HG03378 (cell line): ENCODE data around the gene EEF1A1.
A peak's percentile ranks its signal among the peaks of the same experiment; 100 is the strongest.
"Not testable (repeated sequence)": the region's sequence is repeated elsewhere in the genome, so short reads cannot be mapped to it uniquely, and the experiment has no call there.

Experiments
- ATAC-seq: cut with Tn5 transposase; IDR thresholded peaks from one replicate; pipeline ENCODE4 v1.9.1; 2021; ENCODE audit warnings: mild to moderate bottlenecking, moderate library complexity; ENCODE audit not compliant: unreplicated experiment

EEF1A1 gene

DNA sequence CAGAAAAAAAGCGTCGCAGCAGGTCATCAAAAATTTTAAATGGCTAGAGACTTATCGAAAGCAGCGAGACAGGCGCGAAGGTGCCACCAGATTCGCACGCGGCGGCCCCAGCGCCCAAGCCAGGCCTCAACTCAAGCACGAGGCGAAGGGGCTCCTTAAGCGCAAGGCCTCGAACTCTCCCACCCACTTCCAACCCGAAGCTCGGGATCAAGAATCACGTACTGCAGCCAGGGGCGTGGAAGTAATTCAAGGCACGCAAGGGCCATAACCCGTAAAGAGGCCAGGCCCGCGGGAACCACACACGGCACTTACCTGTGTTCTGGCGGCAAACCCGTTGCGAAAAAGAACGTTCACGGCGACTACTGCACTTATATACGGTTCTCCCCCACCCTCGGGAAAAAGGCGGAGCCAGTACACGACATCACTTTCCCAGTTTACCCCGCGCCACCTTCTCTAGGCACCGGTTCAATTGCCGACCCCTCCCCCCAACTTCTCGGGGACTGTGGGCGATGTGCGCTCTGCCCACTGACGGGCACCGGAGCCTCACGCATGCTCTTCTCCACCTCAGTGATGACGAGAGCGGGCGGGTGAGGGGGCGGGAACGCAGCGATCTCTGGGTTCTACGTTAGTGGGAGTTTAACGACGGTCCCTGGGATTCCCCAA, at the start of gene EEF1A1:
TSS of gene EEF1A1 (minus strand) at position 345 of the 663 bp plus-strand sequence. CDS start 1,006 bp downstream, outside the sequence.
- ATAC-seq = peak; percentile 62

DNA sequence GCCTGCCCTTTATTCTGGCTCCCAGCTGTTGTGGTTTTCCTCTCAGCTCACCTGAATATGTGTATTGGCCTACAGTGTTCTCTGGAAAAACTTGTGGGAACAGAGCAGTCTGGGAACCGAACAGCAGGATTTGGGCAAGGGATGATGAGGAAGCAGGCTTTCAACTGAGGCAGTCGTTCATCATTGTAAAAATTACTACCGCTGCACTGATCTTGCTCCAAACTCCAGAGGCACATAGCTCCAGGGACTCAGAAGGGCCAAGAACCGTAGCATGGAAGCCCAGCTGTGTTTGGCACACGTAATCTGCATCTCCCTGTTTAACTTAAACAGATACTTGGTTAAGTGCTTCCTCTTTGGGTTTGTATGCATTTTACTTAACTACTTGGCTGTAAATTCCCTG, 48.3 kb upstream of the EEF1A1 start:
- ATAC-seq = no peak

DNA sequence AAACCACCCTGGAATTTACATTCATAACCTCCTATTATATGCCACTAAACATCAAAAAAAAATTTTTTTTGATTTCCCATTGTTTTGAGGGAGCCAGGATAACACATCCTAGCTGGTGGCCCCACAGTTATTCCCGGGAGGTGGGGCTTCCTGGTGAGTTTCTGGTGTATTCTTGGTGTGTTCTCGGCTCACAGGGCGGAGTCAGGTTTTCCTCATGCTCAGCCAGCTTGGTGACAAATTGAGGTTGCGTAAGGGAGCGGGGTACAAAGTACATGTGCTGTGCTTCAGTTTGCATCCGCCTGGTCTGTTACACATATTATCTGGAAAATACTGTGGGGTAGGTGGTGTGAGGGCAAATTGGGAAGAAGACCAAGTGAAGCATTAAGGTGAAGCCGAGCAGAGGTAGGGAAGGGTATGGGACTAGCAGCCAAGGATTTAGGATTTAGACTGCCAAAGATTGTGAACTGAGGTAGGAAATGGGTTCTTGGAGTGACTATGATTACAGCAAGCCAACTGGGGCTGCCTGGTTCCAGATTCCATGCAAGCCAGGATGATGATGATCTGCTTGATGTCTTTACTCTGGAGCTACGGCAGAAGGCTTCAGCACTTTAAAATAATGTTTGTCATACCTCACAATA, 46.2 kb upstream of the EEF1A1 start:
- ATAC-seq = no peak

DNA sequence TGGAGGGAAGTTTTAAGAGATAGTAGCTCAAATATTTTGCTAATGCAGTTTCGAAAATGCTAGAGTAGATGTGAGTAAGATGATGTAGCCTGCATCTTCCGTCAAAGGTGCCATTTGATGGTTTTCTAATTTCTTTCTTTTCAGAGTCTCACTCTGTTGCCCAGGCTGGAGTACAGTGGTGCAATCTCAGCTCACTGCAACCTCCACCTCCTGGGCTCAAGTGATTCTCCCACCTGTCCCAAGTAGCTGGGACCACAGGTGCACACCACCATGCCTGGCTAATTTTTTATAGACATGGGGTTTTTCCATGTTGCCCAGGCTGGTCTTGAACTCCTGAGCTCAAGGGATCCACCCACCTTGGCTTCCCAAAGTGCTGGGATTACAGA, 45.6 kb upstream of the EEF1A1 start:
- not testable (repeated sequence) for ATAC-seq

DNA sequence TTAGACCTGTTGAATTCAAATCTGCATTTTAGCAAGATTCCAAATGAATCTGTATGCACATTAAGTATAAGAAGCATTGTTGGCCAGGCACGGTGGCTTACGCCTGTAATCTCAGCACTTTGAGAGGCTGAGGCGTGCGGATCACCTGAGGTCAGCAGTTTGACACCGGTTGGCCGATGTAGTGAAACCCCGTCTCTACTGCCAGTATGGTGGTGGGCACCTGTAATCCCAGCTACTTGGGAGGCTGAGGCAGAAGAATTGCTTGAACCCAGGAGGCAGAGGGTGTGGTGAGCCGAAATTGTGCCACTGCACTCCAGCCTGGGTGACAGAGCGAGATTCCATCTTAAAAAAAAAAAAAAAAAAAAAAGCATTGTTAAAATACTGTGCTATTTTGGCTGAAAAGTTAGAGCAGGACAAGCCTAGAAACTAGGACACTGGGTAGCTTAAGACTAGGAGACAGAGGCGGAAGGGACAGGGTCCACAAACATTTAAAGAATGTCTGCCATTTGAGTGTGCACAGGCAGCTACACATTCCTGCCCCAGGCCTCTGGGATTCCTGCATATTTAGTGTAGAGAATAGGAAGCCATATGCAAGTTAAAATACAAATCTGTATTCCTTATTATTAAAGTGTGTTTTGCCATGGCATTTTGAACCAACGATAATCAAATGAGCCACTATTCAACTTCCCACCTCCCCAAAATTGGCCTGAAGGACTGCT, 45.1 kb upstream of the EEF1A1 start:
- ATAC-seq = no peak

DNA sequence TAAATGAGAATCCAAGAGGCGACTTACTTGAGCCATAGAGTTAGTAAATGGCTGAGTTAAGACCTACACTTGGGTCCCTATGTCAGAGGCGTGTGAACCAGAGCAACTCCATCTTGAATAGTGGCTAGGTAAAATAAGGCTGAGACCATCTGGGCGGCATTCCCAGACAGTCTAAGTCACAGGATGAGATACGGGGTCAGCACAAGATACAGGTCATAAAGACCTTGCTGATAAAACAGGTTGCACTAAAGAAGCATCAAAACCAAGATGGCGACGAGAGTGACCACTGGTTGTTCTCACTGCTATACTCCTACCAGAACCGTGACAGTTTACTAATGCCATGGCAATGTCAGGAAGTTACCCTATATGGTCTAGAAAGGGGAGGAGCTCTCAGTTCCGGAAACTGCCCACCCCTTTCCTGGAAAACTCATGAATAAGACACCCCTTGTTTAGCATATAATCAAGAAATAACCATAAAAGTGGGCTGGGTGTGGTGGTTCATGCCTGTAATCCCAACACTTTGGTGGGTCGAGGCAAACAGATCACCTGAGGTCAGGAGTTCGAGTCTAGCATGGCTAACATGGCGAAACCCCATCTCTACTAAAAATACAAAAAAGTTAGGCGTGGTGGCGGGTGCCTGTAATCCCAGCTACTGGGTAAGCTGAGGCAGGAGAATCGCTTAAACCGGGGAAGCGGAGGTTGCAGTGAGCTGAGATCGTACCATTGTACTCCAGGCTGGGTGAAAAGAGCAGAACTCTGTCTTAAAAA, 43.9 kb upstream of the EEF1A1 start:
- ATAC-seq = no peak

DNA sequence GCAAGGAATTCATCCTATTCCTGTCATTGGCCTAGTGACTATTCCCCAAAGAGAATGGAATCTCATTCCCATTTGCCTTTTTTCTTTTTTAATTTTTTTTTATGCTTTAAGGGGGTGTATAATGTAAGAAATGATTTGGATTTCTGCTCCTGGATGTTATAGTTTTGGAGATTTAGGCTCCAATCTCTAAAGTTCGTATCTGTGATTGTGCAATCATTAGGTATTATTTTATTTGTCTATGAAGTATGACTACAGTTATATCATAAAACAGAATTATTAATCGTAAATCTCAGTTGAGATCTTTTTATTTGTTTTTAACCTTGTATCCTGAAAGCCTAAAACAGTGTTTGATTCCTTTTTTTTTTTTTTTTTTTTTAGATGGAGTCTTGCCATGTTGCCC, 41.7 kb upstream of the EEF1A1 start:
- no peak for ATAC-seq

DNA sequence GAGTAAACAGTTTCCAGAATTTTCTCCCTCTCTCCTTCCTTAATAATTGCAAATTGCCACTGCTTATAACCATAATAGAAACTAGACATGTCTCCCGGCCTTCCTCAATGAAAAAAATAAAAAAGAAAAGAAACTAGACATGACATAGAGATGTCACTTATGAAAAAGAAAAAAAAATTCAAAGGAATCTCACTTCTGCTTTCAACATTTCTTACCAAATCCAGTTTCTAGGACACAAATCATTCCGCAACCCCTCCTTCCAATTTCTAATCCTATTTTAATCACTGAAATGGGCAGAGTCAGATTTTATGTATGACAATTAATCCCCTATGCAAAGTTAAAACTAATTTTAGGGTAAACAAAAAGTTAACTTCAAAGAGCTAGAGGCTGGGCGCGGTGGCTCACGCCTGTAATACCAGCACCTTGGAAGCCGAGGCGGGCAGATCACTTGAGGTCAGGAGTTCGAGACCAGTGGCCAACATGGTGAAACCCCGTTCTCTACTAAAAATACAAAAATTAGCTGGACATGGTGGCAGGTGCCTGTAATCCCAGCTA, 40.1 kb upstream of the EEF1A1 start:
- peak; percentile 64 for ATAC-seq

DNA sequence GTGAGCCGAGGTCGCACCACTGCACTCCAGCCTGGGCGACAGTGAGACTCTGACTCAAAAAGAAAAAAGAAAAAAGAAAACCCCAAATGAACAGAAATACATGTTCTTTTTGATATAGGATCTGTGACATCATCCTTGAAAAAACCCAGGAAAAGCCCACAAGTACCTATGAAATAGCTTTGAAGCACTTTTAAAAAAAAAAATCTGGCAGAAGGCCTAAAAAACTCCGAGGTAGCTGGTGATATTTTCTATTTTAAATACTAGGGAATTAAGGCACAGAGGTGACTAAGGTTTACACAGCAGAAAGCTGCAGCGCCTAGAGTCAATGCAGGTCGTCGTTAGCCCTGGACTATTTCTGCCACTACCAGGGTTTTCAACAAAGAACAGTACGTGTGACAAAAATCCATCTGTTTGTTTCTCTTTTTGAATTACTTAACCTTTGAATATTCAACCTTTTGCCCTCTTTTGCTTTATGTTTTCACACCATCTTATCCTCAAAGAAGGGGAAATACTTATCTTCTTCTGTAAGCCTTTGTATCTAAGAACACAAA, 39.4 kb upstream of the EEF1A1 start:
- peak; percentile 33 for ATAC-seq

DNA sequence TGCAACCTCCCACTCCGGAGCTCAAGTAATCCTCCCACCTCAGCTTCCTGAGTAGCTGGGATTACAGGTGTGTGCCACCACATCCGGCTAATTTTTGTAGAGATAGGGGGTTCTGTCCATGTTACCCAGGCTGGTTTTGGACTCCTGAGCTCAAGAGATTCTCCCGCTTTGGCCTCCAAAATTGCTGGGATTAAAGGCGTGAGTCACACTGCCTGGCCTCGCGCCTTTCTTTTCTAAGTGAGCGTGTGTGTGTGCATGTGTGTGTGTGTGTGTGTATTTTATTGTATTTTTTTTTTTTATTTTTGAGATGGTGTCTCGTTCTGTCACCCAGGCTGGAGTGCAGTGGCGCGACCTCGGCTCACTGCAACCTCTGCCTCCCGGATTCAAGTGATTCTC, 38.6 kb upstream of the EEF1A1 start:
- ATAC-seq = not testable (repeated sequence)

DNA sequence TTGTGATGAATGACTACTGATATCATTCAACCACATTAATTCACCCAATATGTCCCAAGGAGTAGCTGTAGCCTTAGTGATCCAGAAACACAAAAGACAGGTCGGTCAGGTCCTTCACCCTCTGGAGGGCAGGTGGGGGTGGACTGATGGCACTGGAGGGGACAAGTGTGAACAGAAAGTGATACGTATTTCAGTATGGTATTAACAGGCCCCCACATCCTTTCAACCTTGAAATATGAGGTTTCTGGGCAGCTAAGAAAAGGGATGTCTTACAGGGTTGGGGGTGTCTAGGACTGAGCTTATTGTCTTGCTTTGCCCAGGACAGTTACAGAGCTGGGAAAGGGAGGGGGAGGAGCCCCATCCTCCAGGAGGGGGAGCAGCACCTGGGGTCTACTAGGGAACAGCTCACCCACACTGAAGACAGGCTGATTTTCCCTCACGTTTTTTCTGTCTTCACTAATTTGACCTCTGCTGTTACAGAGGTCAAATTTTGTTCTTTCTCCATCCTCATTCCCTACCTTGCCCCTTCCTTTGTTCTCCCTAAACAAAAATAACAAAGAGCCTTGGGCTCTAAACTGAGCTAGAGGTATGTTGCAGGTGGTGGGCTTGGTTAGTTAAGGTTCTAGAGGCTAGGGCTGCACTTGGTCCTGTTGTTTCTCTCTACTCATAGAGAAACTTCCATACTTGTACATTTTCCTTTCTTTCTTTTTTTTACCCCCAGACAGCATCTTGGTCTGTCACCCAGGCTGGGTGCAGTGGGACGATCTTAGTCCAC, 38.0 kb upstream of the EEF1A1 start:
- peak; percentile 54 for ATAC-seq

DNA sequence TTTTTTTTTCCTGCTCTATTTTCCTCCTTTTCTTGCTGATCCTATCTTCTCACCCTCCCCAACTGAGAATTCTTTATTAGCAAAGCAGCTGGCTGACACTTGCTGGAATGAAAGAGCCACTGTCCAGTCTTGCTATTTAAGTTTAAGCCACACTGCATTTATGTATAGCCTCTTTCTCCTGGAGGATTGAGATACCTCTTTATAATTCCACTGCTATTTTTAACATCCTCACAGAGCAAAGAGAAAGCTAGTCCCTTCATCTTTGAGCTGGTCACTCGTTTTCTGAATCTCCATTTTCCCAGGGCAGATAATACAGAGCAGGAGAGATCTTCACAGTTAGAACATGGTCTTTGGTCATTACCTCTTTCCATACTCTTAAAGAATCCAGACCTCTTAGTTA, 36.0 kb upstream of the EEF1A1 start:
- no peak for ATAC-seq

DNA sequence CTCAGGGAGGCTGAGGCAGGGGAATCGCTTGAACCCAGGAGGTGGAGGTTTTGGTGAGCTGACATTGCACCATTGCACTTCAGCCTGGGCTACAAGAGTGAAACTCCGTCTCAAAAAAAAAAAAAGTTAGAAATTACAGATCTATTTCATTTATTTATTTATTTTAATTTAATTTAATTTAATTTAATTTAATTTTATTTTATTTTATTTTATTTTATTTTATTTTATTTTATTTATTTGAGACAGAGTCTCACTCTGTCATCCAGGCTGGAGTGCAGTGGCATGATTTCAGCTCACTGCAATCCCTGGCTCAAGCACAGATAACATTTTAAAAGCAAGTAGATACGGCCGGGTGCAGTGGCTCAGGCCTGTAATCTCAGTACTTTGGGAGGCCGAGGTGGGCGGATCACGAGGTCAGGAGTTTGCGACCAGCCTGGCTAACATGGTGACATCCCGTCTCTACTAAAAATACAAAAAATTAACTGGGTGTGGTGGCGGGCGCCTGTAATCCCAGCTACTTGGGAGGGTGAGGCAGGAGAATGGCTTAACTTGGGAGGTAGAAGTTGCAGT, 34.6 kb upstream of the EEF1A1 start:
- ATAC-seq = not testable (repeated sequence)

DNA sequence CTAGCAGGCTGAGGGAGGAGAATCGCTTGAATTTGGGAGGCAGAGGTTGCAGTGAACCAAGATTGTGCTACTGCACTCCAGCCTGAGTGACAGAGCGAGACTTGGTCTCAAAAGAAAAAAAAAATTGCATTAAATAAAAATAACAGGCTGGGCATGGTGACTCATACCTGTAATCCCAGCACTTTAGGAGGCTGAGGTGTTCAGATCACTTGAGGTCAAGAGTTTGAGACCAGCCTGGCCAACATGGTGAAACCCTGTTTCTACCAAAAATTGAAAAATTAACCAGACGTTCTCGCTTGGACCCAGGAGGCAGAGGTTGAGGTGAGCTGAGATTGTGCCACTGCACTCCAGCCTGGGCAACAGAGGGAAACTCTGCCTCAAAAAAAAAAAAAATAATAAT, 30.3 kb upstream of the EEF1A1 start:
- ATAC-seq = not testable (repeated sequence)

DNA sequence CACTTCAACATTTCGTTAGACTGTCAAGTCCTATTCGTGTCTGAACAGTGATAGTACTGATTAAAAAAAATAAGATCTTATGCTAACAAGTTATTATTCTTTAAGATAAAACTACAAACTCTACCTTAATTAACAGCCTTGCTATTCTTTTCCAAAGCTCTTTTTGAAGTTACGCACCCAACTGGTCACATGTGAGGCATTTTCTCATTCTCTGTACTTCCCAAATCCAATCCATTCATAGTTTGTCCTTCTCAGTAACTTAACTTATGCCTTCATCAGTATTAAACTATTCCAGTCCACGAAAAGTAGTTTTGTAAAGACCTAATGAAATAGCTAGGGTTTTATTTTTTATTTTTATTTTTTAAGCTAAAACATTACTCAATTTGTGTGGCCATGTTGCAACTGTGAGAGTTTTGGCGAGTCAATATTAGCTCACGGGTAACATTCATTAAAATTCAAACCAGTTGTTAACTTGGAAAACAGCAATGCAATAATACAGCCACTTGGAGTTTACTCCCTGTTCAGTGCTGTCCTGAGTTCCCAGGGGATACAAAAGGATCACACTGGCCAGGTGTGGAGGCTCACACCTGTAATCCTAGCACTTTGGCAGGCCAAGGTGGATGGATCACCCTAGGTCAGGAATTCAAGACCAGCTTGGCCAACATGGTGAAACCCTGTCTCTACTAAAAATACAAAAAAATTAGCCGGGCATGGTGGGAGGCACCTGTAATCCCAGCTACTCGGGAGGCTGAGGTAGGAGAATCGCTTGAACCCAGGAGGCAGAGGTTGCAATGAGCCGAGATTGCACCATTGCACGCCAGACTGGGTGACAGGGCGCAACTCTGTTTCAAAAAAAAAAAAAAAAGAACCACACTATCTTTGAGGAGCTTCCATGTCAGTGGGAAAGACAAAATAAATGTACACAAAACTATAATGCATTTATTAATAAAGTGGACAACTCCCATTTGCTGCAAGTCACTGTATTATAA, 27.9 kb upstream of the EEF1A1 start:
- ATAC-seq = no peak

DNA sequence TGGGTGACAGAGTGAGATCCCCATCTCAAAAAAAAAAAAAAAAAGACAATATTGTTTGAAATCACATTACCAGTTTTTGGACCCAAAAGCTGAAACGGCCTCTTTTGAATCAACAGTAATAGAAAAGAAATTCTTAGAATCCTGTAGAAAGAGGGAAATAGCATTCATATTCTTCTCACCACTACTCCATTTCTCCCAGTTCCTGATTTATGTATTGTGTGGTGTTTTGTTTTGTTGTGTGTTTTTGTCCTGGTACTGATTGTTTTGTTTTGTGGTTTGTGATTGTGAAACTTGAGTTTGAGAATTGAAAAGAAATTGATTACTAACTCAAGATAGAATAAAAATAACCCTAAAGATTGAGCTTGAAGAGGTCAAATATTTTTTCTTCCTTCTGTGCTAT, 26.2 kb upstream of the EEF1A1 start:
- no peak for ATAC-seq

DNA sequence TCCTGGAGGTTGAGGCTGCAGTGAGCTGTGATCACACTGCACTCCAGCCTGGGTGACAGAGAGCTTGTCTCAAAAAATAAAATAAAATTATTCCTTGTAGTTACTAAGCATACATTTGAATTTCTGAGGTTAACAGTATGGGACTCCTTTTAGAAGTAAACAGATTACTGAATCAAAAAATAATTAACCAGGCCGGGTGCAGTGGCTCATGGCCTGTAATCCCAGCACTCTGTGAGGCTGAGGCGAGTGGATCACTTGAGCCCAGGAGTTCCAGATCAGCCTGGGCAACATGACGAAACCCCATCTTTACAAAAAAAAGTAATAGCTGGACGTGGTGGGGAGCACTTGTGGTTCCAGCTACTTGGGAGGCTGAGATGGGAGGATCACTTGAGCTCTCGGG, 22.1 kb upstream of the EEF1A1 start:
- ATAC-seq = no peak

DNA sequence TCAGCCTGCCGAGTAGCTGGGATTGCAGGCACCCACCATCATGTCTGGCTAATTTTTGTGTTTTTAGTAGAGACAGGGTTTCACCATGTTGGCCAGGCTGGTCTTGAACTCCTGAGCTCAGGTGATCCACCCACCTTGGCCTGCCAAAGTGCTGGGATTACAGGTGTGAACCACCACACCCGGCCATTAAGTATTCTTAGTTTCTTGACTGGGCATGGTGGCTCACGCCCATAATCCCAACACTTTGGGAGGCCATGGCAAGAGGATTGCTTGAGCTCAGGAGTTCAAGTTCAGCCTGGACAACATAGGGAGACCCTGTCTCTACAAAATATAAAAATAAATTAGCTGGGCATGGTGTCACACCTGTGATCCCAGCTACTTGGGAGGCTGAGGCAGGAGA, 21.6 kb upstream of the EEF1A1 start:
- ATAC-seq = not testable (repeated sequence)
